GM19035 (cell line): ENCODE measurements around the gene TCF7.

Source experiments
- ATAC-seq: cut with Tn5 transposase; IDR thresholded peaks from one replicate; pipeline ENCODE4 v1.9.1; 2021; ENCODE audit not compliant: unreplicated experiment

TCF7 gene

GRCh38 chr5:134113902-134114875 is at the start of gene TCF7:
Gene TCF7 (plus strand): TSS chr5:134114681. CDS start chr5:134114907, 226 bp downstream.
- peak; percentile 75 for ATAC-seq

- no peak for ATAC-seq
These were observed 44.9 kb upstream of the TCF7 start for GRCh38 chr5:134069553-134069952.

- ATAC-seq = no peak
These were observed 43.5 kb upstream of the TCF7 start for GRCh38 chr5:134070725-134071613.

GRCh38 chr5:134071614-134072207 is 42.8 kb upstream of the TCF7 start:
- ATAC-seq = no peak

- no peak for ATAC-seq
These were observed 41.8 kb upstream of the TCF7 start for GRCh38 chr5:134072471-134073210.

GRCh38 chr5:134073404-134073803 is 41.1 kb upstream of the TCF7 start:
- ATAC-seq = no peak

GRCh38 chr5:134075102-134075501 is 39.4 kb upstream of the TCF7 start:
- ATAC-seq = no peak

- ATAC-seq = no peak
These were observed 36.4 kb upstream of the TCF7 start for GRCh38 chr5:134077926-134078580.

GRCh38 chr5:134079748-134080581 is 34.5 kb upstream of the TCF7 start:
- ATAC-seq = no peak

GRCh38 chr5:134082264-134082992 is 32.1 kb upstream of the TCF7 start:
- ATAC-seq = no peak

- ATAC-seq = no peak
These were observed 31.0 kb upstream of the TCF7 start for GRCh38 chr5:134083517-134083916.

- no peak for ATAC-seq
These were observed 30.4 kb upstream of the TCF7 start for GRCh38 chr5:134084022-134084565.

- ATAC-seq = no peak
These were observed 29.9 kb upstream of the TCF7 start for GRCh38 chr5:134084570-134084969.

- no peak for ATAC-seq
These were observed 29.1 kb upstream of the TCF7 start for GRCh38 chr5:134085411-134085810.

GRCh38 chr5:134086225-134086942 is 28.1 kb upstream of the TCF7 start:
- no peak for ATAC-seq

- ATAC-seq = no peak
These were observed 27.6 kb upstream of the TCF7 start for GRCh38 chr5:134086943-134087305.

- no peak for ATAC-seq
These were observed 26.2 kb upstream of the TCF7 start for GRCh38 chr5:134088291-134088690.
